ENCODE results near the gene ICE2. TPM values are rescaled to one million over a fixed set of nuclear protein-coding genes. Genes with fewer than 3 reads are reported as not detected.

ICE2 gene
- total RNA-seq, 1 donor from 2014 or later = 26.5 TPM

GRCh38 chr15:60372756-60373155 lies 106.2 kb downstream of the ICE2 start:
- Histone ChIP-seq H2AFZ (ENCODE audit: low read depth, low read length) (no peak overlapping the region), H3K9me3 (ENCODE audit: insufficient read depth, low read depth, low read length) (no peaks in the 10 kb centered on the region), H3K36me3 (ENCODE audit: insufficient read depth, low read length) (peaks cover 70% of the 10 kb centered on the region), H3K4me1 (ENCODE audit: insufficient read depth, low read length) (peaks cover 83% of the 10 kb centered on the region), H3K79me2 (ENCODE audit: insufficient read depth, low read length) (peaks cover 72% of the 10 kb centered on the region), H3K27me3 (ENCODE audit: insufficient read depth, low read length) (no peaks in the 10 kb centered on the region), H4K20me1 (ENCODE audit: insufficient read depth, low read length) (peaks cover 35% of the 10 kb centered on the region), H3K9ac (ENCODE audit: low read length) (peak overlapping the region; percentile 87), H3K4me2 (ENCODE audit: low read length) (peak overlapping the region; percentile 58), H3K4me3 (ENCODE audit: insufficient read depth, low read depth, low read length) (no peak overlapping the region), H3K27ac (ENCODE audit: low read depth, low read length) (peak overlapping the region; percentile 99)
- peaks cover 87% of the 10 kb centered on the region for H3K4me1 Mint-ChIP-seq (ENCODE audit: low read depth, unreplicated experiment)
- TF ChIP-seq EZH2 (IDR thresholded peaks at IDR 0.05; ENCODE audit: insufficient read depth, low read length) (no peak), CTCF (IDR thresholded peaks at IDR 0.05; ENCODE audit: insufficient read depth, low read depth, low read length) (no peak)
- FAIRE-seq (no peak), DNase-seq (ENCODE audit: low read depth) (peak; percentile 74)
- peak overlapping the region; percentile 100 for H3K27ac Mint-ChIP-seq (ENCODE audit: unreplicated experiment)
- H3K9me3 Mint-ChIP-seq (ENCODE audit: unreplicated experiment) = no peaks in the 10 kb centered on the region
- no peak overlapping the region for H3K4me3 Mint-ChIP-seq (ENCODE audit: unreplicated experiment)
- H3K36me3 Mint-ChIP-seq (ENCODE audit: low read depth, unreplicated experiment) = peaks cover 41% of the 10 kb centered on the region
- no peaks in the 10 kb centered on the region for H3K27me3 Mint-ChIP-seq (ENCODE audit: low read depth, unreplicated experiment)

GRCh38 chr15:60372227-60372626 lies 106.7 kb downstream of the ICE2 start:
- H3K36me3 ChIP-seq (ENCODE audit: insufficient read depth, low read length) = peaks cover 69% of the 10 kb centered on the region
- H3K4me3 ChIP-seq (ENCODE audit: insufficient read depth, low read depth, low read length) = no peak overlapping the region
- no peak for TF ChIP-seq CTCF (IDR thresholded peaks at IDR 0.05; ENCODE audit: insufficient read depth, low read depth, low read length)
- no peak for TF ChIP-seq EZH2 (IDR thresholded peaks at IDR 0.05; ENCODE audit: insufficient read depth, low read length)
- DNase-seq (ENCODE audit: low read depth) (no peak), FAIRE-seq (no peak)
- H2AFZ ChIP-seq (ENCODE audit: low read depth, low read length) = no peak overlapping the region
- H3K9me3 ChIP-seq (ENCODE audit: insufficient read depth, low read depth, low read length) = no peaks in the 10 kb centered on the region
- H3K27ac Mint-ChIP-seq (ENCODE audit: unreplicated experiment) = peak overlapping the region; percentile 100
- H3K27ac ChIP-seq (ENCODE audit: low read depth, low read length) = peak overlapping the region; percentile 99
- H3K36me3 Mint-ChIP-seq (ENCODE audit: low read depth, unreplicated experiment) = peaks cover 41% of the 10 kb centered on the region
- no peaks in the 10 kb centered on the region for H3K27me3 ChIP-seq (ENCODE audit: insufficient read depth, low read length)
- peaks cover 67% of the 10 kb centered on the region for H3K79me2 ChIP-seq (ENCODE audit: insufficient read depth, low read length)
- H3K27me3 Mint-ChIP-seq (ENCODE audit: low read depth, unreplicated experiment) = no peaks in the 10 kb centered on the region
- H3K4me3 Mint-ChIP-seq (ENCODE audit: unreplicated experiment) = peak overlapping the region; percentile 64
- H4K20me1 ChIP-seq (ENCODE audit: insufficient read depth, low read length) = peaks cover 35% of the 10 kb centered on the region
- peaks cover 79% of the 10 kb centered on the region for H3K4me1 ChIP-seq (ENCODE audit: insufficient read depth, low read length)
- peaks cover 86% of the 10 kb centered on the region for H3K4me1 Mint-ChIP-seq (ENCODE audit: low read depth, unreplicated experiment)
- H3K9me3 Mint-ChIP-seq (ENCODE audit: unreplicated experiment) = no peaks in the 10 kb centered on the region
- H3K4me2 ChIP-seq (ENCODE audit: low read length) = peak overlapping the region; percentile 58
- peak overlapping the region; percentile 87 for H3K9ac ChIP-seq (ENCODE audit: low read length)

- Histone ChIP-seq H3K27me3 (ENCODE audit: insufficient read depth, low read length) (no peaks in the 10 kb centered on the region), H3K4me3 (ENCODE audit: insufficient read depth, low read depth, low read length) (peak overlapping the region; percentile 35), H3K4me1 (ENCODE audit: insufficient read depth, low read length) (peaks cover 71% of the 10 kb centered on the region), H3K9ac (ENCODE audit: low read length) (peak overlapping the region; percentile 87), H3K9me3 (ENCODE audit: insufficient read depth, low read depth, low read length) (no peaks in the 10 kb centered on the region), H3K27ac (ENCODE audit: low read depth, low read length) (peak overlapping the region; percentile 99), H2AFZ (ENCODE audit: low read depth, low read length) (no peak overlapping the region), H3K79me2 (ENCODE audit: insufficient read depth, low read length) (peaks cover 59% of the 10 kb centered on the region), H3K36me3 (ENCODE audit: insufficient read depth, low read length) (peaks cover 61% of the 10 kb centered on the region), H4K20me1 (ENCODE audit: insufficient read depth, low read length) (peaks cover 28% of the 10 kb centered on the region), H3K4me2 (ENCODE audit: low read length) (peak overlapping the region; percentile 78)
- Mint-ChIP-seq H3K27ac (ENCODE audit: unreplicated experiment) (peak overlapping the region; percentile 100), H3K36me3 (ENCODE audit: low read depth, unreplicated experiment) (peaks cover 36% of the 10 kb centered on the region), H3K4me1 (ENCODE audit: low read depth, unreplicated experiment) (peaks cover 78% of the 10 kb centered on the region), H3K27me3 (ENCODE audit: low read depth, unreplicated experiment) (no peaks in the 10 kb centered on the region), H3K9me3 (ENCODE audit: unreplicated experiment) (no peaks in the 10 kb centered on the region), H3K4me3 (ENCODE audit: unreplicated experiment) (peak overlapping the region; percentile 77)
- DNase-seq (ENCODE audit: low read depth) (peak; percentile 100), FAIRE-seq (peak; percentile 91)
- TF ChIP-seq EZH2 (IDR thresholded peaks at IDR 0.05; ENCODE audit: insufficient read depth, low read length) (no peak), CTCF (IDR thresholded peaks at IDR 0.05; ENCODE audit: insufficient read depth, low read depth, low read length) (no peak)
Measured at GRCh38 chr15:60371175-60372051, 107.5 kb downstream of the ICE2 start.

Data from astrocyte (in vitro differentiated cells and primary cell).